ENCODE measurements around the gene ZNF157. TPM values are rescaled to one million over a fixed set of nuclear protein-coding genes. Genes with fewer than 3 reads are reported as not detected.

The ZNF157 gene
- total RNA-seq, 1 donor from 2014 or later: 0.47 TPM

DNA sequence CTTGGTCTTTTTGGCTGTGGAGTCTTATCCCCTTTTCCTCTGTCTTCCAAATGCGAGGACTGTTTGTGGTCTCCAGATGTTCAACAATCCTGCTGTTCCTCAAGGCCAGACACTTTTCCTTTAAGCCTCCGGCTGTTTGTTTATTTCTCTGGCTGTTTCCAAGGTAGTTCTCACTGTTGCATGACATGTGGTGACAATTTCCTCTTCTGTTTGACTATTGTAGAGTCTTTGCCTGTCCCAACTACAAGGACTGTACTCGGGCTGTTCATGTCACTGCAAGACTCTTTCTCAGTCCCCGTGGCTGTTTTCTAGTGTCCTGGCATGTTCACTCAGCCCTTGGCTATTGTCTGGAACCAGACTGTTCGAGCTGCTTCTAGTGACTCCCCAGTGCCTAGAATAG lies 50.6 kb downstream of the ZNF157 start:
- Histone ChIP-seq H3K4me1 (no peaks in the 10 kb centered on the region), H3K36me3 (no peaks in the 10 kb centered on the region), H4K20me1 (ENCODE audit: low read depth) (no peaks in the 10 kb centered on the region), H3K79me2 (ENCODE audit: low read depth) (no peaks in the 10 kb centered on the region), H2AFZ (replicated peaks) (no peak overlapping the region), H3K27me3 (no peaks in the 10 kb centered on the region), H3K27ac (no peak overlapping the region), H3K9ac (no peak overlapping the region), H3K4me2 (no peak overlapping the region), H3K9me3 (ENCODE audit: low read depth) (peaks cover 5% of the 10 kb centered on the region), H3F3A (ENCODE audit: low read depth) (no peaks in the 10 kb centered on the region), H3K4me3 (no peak overlapping the region)
- H3K4me1 Mint-ChIP-seq: no peaks in the 10 kb centered on the region
- no peaks in the 10 kb centered on the region for H3K36me3 Mint-ChIP-seq
- H3K9me3 Mint-ChIP-seq: peaks cover 35% of the 10 kb centered on the region
- no peak overlapping the region for H3K4me3 Mint-ChIP-seq
- H3K27ac Mint-ChIP-seq: no peak overlapping the region
- DNase-seq (ENCODE audit: low spot score): no peak
- H3K27me3 Mint-ChIP-seq (ENCODE audit: insufficient read depth, low read depth): peaks cover 6% of the 10 kb centered on the region
- TF ChIP-seq, protein P1, sequence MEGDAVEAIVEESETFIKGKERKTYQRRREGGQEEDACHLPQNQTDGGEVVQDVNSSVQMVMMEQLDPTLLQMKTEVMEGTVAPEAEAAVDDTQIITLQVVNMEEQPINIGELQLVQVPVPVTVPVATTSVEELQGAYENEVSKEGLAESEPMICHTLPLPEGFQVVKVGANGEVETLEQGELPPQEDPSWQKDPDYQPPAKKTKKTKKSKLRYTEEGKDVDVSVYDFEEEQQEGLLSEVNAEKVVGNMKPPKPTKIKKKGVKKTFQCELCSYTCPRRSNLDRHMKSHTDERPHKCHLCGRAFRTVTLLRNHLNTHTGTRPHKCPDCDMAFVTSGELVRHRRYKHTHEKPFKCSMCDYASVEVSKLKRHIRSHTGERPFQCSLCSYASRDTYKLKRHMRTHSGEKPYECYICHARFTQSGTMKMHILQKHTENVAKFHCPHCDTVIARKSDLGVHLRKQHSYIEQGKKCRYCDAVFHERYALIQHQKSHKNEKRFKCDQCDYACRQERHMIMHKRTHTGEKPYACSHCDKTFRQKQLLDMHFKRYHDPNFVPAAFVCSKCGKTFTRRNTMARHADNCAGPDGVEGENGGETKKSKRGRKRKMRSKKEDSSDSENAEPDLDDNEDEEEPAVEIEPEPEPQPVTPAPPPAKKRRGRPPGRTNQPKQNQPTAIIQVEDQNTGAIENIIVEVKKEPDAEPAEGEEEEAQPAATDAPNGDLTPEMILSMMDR (IDR thresholded peaks at IDR 0.05): no peak
- TF ChIP-seq EZH2phosphoT487 (IDR thresholded peaks at IDR 0.05): no peak
- TF ChIP-seq EZH2 (IDR thresholded peaks at IDR 0.05): no peak

- no peaks in the 10 kb centered on the region for H3K36me3 Mint-ChIP-seq
- TF ChIP-seq EZH2 (IDR thresholded peaks at IDR 0.05) (no peak), EZH2phosphoT487 (IDR thresholded peaks at IDR 0.05) (no peak)
- TF ChIP-seq, protein P1 (IDR thresholded peaks at IDR 0.05): no peak
- no peak for DNase-seq (ENCODE audit: low spot score)
- Histone ChIP-seq H3K79me2 (ENCODE audit: low read depth) (no peaks in the 10 kb centered on the region), H3K36me3 (no peaks in the 10 kb centered on the region), H3K27ac (no peak overlapping the region), H3K4me3 (no peak overlapping the region), H3F3A (ENCODE audit: low read depth) (no peaks in the 10 kb centered on the region), H2AFZ (replicated peaks) (no peak overlapping the region), H3K9ac (no peak overlapping the region), H3K27me3 (no peaks in the 10 kb centered on the region), H3K4me1 (no peaks in the 10 kb centered on the region), H3K4me2 (no peak overlapping the region), H3K9me3 (ENCODE audit: low read depth) (peaks cover 5% of the 10 kb centered on the region), H4K20me1 (ENCODE audit: low read depth) (no peaks in the 10 kb centered on the region)
- H3K9me3 Mint-ChIP-seq: peaks cover 26% of the 10 kb centered on the region
- H3K4me3 Mint-ChIP-seq: no peak overlapping the region
- H3K27me3 Mint-ChIP-seq (ENCODE audit: insufficient read depth, low read depth): peaks cover 7% of the 10 kb centered on the region
- H3K27ac Mint-ChIP-seq: no peak overlapping the region
- no peaks in the 10 kb centered on the region for H3K4me1 Mint-ChIP-seq
Measured at GRCh38 chrX:47422444-47422843, 52.1 kb downstream of the ZNF157 start.

- Histone ChIP-seq H3K4me1 (no peaks in the 10 kb centered on the region), H3K4me3 (no peak overlapping the region), H3K79me2 (ENCODE audit: low read depth) (no peaks in the 10 kb centered on the region), H3K9me3 (ENCODE audit: low read depth) (no peaks in the 10 kb centered on the region), H2AFZ (replicated peaks) (no peak overlapping the region), H3F3A (ENCODE audit: low read depth) (no peaks in the 10 kb centered on the region), H3K36me3 (no peaks in the 10 kb centered on the region), H3K4me2 (no peak overlapping the region), H3K27ac (no peak overlapping the region), H3K9ac (no peak overlapping the region), H4K20me1 (ENCODE audit: low read depth) (no peaks in the 10 kb centered on the region), H3K27me3 (no peaks in the 10 kb centered on the region)
- no peaks in the 10 kb centered on the region for H3K4me1 Mint-ChIP-seq
- peaks cover 20% of the 10 kb centered on the region for H3K9me3 Mint-ChIP-seq
- no peak overlapping the region for H3K4me3 Mint-ChIP-seq
- H3K27ac Mint-ChIP-seq: no peak overlapping the region
- no peak for DNase-seq (ENCODE audit: low spot score)
- H3K27me3 Mint-ChIP-seq (ENCODE audit: insufficient read depth, low read depth): peaks cover 11% of the 10 kb centered on the region
- TF ChIP-seq EZH2 (IDR thresholded peaks at IDR 0.05) (no peak), EZH2phosphoT487 (IDR thresholded peaks at IDR 0.05) (no peak)
- TF ChIP-seq, protein P1 (IDR thresholded peaks at IDR 0.05): no peak
- no peaks in the 10 kb centered on the region for H3K36me3 Mint-ChIP-seq
Measured at GRCh38 chrX:47430925-47431324, 60.5 kb downstream of the ZNF157 start.

Data from neural progenitor cell (in vitro differentiated cells).